ENCODE data around the gene AHSA1.

- TF ChIP-seq CTCF (conservative IDR thresholded peaks at IDR 0.05; ENCODE audit: low read length) (no peak), EZH2phosphoT487 (IDR thresholded peaks at IDR 0.05; ENCODE audit: borderline replicate concordance) (no peak)
Observed at GRCh38 chr14:77467801-77468200, 9.9 kb downstream of the AHSA1 start.
